Kidney epithelial cell (primary cell): ENCODE data around the gene NOTCH3. TPM values are rescaled to one million over a fixed set of nuclear protein-coding genes. Genes with fewer than 3 reads are reported as not detected.

Experiments
- DNase-seq: peaks from one replicate; pipeline ENCODE4 v3.0.0-alpha.2; 2010; ENCODE audit warnings: low read depth
- H3K27me3 ChIP-seq: 2 replicates; pipeline ENCODE4 v1.6.0; 2011; ENCODE audit warnings: low read length; ENCODE audit not compliant: control insufficient read depth, insufficient read depth
- H3K36me3 ChIP-seq: 2 replicates; pipeline ENCODE4 v1.5.1; 2011; ENCODE audit warnings: low read length; ENCODE audit not compliant: control insufficient read depth, insufficient read depth
- H3K4me3 ChIP-seq: 2 replicates; pipeline ENCODE4 v1.5.1; 2011; ENCODE audit warnings: low read depth, mild to moderate bottlenecking, control low read depth, low read length
- CTCF ChIP-seq: IDR thresholded peaks from 2 replicates; pipeline ENCODE4 v1.5.1; 2011; ENCODE audit warnings: mild to moderate bottlenecking, moderate library complexity, low read length, control low read depth, inconsistent platforms; ENCODE audit not compliant: insufficient read depth, poor library complexity, severe bottlenecking
- total RNA-seq: library from RNA; depleted of rRNA; stranded (reverse); fragments of >200 nt; gene quantifications from 2 replicates; pipeline ENCODE4 v1.2.3, GENCODE V29; 2015

Gene NOTCH3
- total RNA-seq, 1 donor from 2014 or later, result 32.8 TPM

DNA sequence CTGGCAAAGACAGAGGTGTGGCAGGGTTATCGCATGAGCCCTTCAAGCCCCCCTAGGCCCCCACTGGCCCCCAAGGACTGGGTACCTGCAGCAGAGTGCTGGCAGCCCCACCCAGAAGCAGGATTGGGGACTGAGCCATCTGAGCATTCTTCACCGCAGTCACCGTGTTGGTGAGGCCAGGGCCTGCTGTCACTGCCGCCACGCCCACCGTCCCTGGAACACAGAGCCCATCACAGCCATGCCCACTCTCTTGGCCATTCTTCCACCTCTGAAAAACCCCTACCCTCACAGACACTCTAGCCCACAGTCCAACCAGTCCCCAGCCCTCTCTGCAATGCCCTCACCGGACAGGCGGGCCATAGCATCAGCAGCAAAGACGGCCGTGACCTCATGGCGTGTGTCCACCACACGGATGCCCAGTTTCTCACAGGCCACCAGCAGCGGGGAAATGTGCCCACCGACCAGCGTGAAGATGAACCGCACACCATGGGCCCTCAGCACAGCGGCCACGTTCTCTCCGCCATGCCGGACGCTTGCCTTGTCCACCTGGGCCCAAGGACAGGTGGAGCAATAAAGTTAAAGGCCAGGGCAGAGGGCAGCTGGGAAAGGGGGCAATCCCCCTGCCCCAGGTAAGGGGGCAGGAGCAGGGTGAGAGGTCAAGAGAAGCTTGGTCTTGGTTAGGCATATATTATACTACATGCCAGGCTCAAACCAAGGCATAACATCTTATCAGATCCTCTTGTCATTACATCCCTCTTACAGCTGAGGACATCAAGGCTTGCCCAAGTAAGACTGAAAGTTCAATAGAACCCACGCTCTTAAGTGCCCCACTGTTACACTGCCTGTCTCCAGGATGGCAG, 77.5 kb downstream of the NOTCH3 start:
- H3K4me3 ChIP-seq, result no peak overlapping the region
- H3K27me3 ChIP-seq, result no peaks in the 10 kb centered on the region
- H3K36me3 ChIP-seq, result peaks cover 2% of the 10 kb centered on the region
- DNase-seq, result no peak
- no peak for TF ChIP-seq CTCF

- Histone ChIP-seq H3K27me3 (no peaks in the 10 kb centered on the region), H3K4me3 (no peak overlapping the region), H3K36me3 (peaks cover 2% of the 10 kb centered on the region)
- TF ChIP-seq CTCF, result no peak
- no peak for DNase-seq
Measured at GRCh38 chr19:15122331-15123030, 78.3 kb downstream of the NOTCH3 start.

GRCh38 chr19:15120135-15121026, 80.4 kb downstream of the NOTCH3 start:
- no peaks in the 10 kb centered on the region for H3K27me3 ChIP-seq
- no peak overlapping the region for H3K4me3 ChIP-seq
- TF ChIP-seq CTCF, result no peak
- DNase-seq, result no peak
- H3K36me3 ChIP-seq, result peaks cover 3% of the 10 kb centered on the region

DNA sequence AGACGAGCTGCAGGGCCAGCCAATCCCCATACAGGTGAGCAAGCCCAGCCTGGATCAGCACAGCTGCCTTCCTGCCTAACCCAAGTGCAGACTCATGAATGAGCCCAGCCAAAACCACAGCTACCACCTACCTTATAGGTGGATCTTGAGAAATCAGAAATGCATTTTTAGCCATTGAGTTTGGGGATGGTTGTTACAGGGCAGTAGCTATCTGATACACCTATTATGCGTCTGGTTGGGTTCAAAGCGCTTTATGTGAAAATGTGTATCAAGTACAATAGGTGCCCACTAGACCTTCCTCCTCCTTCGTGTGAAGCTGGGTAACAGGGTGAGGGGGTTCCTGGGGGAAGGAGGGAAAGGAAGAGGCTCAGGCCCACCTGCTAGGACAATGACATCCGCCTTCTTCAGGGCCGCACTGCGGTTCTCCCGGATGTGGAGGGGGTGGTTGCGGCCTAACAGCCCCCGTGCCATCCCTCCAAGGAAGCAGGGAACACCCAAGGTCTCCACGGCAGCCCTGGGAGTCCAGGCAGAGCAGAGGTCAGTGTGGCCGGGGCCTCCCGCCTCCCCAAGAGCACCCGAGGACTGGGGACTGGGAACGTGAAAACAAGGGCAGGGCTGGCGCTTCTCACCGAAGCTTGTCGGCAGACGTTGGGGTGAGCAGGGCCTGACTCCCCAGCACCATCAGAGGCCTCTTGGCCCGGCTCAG, 81.9 kb downstream of the NOTCH3 start:
- DNase-seq, result no peak
- TF ChIP-seq CTCF, result no peak
- peaks cover 3% of the 10 kb centered on the region for H3K36me3 ChIP-seq
- H3K4me3 ChIP-seq, result no peak overlapping the region
- no peaks in the 10 kb centered on the region for H3K27me3 ChIP-seq

DNA sequence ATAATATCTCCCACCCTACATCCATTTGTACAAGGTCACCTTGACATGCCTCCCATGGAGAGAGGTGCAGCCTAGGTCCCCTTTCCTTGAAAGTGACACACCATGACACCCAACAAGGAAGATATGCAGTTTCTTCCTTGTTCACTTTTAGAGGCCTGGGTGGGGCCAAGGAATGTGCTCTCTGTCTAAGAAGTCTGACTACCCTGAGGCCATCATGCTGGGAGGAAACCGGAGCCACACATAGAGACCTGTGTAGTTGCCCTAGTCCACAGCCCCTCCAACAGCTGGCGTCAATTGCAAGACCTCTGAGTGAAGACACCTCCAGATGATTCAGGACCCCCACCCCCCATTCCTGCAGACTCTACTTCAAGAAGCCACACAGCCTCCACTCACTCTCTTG, 82.5 kb downstream of the NOTCH3 start:
- H3K4me3 ChIP-seq, result no peak overlapping the region
- H3K36me3 ChIP-seq, result peaks cover 4% of the 10 kb centered on the region
- no peak for TF ChIP-seq CTCF
- H3K27me3 ChIP-seq, result no peaks in the 10 kb centered on the region
- no peak for DNase-seq
